NCI-H446 treated with DMSO at 0.1 percent for 48 hours (cell line): Measurements from ENCODE around the gene ASGR1.

Experiments used
- DNase-seq: peaks from one replicate; lab custom pipeline; 2025; lab: John Stamatoyannopoulos, UW

Gene ASGR1, protein sequence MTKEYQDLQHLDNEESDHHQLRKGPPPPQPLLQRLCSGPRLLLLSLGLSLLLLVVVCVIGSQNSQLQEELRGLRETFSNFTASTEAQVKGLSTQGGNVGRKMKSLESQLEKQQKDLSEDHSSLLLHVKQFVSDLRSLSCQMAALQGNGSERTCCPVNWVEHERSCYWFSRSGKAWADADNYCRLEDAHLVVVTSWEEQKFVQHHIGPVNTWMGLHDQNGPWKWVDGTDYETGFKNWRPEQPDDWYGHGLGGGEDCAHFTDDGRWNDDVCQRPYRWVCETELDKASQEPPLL

DNA sequence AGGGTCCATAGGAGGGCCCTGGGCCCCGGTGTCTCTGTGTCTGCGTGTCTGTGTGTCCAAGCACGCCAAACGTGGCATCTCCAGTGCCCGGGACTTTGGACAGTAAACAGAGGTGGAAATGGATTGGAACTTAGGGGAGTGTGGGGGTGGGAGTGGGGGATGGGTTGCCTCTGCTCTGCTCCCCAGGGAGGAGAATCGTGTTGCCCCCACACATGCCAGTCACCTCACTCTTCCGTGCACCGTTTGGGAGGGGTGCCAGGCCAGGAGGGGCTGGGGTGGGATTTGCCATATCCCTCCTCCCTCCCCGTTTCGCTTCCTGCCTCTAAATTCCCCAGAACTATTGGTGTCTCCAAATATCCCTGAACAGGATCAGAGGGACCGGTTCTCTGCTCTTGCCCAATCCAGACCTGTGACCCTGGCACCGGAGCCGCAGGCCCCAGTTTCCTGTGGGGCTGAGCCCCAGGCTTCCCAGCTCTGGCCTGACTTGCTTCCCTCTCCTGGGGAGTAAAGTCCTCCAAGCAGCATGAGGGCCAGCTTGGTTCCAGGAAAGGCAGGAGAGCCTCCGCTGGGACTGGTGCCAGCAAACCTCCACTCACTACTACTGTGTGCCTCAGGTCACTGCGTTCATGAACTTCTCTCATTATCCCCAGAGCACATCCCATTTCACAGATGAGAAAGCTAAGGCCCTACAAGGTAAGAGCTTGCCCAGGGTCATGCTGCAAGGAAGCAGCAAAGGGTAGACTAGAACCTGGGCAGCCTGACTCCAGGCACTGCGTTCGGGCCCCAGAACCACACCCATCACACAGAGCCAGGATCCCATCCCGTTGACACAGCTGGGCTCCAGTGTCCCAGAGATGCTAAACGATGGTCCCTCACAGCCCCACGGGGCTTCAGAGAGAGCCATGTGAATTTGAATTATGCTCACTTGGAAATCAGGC, at the start of gene ASGR1:
Gene ASGR1, minus strand, starts transcription at position 54 of the 938 bp plus-strand sequence. CDS start 807 bp downstream, outside the sequence.
- DNase-seq, result no peak

GRCh38 chr17:7228920-7229319, 49.8 kb upstream of the ASGR1 start:
- no peak for DNase-seq

- no peak for DNase-seq
These were observed 47.8 kb upstream of the ASGR1 start for GRCh38 chr17:7226721-7227710.

DNA sequence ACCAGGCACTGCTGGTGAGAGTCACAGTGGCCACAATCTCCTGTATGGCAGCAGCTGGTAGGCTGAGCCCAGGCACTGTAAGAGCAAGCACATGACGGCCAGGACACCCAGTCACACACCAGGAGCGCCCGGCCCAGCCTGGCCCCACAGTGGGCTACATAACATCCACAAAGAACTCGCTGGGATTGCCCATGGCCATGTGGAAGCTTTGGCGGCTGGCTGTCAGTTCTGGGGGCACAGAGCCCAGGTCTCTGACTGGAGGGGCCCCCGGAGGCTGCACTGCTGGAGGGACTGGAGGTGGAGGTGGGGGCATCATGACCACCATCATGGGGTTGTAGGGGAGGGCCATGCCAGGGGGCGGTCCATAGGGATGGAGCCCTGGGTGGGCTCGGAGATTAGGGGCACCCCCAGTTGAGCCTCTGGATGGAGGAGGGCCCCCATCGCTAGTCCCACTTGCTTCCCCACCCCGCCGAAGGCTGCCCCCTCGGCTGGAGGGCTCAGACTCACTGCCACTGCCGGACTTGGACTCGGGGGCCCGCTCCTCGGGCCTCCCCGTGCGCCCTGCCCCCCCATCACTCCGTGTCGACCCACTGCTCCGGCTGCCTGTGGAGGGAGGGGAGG, 46.7 kb upstream of the ASGR1 start:
- no peak for DNase-seq

- no peak for DNase-seq
These were observed 45.5 kb upstream of the ASGR1 start for GRCh38 chr17:7224661-7225111.

DNA sequence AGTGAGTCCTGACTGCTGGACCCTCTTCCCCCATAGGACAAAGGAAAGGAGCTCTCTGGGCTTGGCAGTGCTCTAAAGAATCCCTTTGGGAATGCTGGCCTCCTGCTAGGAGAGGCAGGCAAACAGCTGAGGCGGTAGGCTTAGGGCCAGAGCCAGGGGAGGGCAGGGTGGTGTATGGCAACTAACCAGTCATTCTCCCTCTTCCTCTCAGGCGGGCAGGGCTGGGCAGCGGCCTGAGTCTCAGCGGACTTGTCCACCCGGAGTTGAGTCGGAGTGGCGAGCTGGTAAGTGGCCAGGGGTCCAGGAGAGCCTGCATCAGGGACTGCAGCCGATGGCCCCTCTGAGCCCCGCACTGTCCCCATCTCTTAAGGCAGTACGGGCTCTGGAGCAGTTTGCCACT, 44.9 kb upstream of the ASGR1 start:
- DNase-seq, result no peak

GRCh38 chr17:7223375-7223774, 44.2 kb upstream of the ASGR1 start:
- DNase-seq, result no peak

DNA sequence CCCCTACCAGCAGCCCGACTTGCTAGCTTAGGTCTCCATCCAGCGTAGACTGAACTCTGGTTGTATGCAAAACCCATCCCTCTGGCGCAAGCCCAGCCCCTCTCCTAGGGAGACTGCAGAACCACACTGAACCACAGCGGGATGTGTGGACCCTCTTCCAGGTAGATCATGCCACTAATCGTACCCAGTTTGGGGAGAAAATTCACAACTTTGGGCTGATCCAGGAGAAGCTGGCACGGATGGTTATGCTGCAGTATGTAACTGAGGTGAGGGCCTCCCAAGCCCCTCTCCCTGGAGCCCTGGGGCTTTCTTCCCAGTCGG, 43.8 kb upstream of the ASGR1 start:
- no peak for DNase-seq

DNA sequence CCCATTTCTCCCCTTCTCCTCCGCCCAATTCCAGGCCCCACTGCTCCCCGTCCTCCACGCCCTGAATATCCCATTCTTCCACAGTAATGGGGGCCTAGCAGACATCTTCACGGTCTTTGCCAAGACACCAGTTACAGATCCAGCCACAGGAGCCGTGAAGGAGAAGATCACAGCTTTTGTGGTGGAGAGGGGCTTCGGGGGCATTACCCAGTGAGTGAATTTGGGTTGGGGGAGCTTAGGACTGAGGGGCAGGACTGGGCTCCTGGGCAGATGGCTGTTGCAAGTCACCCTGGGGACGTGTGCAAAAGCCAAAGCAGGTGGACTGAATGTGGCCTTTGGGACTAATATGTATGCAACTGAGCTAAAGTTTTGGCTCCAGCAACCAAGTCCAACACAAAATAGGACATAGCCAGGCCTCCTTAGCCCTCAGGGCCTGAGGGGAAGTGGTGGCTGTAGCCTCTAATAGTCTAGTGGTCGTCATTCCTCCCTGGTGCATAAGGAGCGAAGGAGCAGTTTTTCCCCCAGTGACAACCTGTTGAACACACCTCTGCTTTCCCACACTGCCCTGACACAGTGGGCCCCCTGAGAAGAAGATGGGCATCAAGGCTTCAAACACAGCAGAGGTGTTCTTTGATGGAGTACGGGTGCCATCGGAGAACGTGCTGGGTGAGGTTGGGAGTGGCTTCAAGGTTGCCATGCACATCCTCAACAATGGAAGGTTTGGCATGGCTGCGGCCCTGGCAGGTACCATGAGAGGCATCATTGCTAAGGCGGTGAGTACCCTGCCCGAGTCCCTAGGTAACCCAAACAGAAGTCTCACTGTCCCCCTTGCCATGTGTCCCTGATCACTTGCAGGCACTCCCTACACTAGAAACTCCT, 43.2 kb upstream of the ASGR1 start:
- DNase-seq, result no peak

DNA sequence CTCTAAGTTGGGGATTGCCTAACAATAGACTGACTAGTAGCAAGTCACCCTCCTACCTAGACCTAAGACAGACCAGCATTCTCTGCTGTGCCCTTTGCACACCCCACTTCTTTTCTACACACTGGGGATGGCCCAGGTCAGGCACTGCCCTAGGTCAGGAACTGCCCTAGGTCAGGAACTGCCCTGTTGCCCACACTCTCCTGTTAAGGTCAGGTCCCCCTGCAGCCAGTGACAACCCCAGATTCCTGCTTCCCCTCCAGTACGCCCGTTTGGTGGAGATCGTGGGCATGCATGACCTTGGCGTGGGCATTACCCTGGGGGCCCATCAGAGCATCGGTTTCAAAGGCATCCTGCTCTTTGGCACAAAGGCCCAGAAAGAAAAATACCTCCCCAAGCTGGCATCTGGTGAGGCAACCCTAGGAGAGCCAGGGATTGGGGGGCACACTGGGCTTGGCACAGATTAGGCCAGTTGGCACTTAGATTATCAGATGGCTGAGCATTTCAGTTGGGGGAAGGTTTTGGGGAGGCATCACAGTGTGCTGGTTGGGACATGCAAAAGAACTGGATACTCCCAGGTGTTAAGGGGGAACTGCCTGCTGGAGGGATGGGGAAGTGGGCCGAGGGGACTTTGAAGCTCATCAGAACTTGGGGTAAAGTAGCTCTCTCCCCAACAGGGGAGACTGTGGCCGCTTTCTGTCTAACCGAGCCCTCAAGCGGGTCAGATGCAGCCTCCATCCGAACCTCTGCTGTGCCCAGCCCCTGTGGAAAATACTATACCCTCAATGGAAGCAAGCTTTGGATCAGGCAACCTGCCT, 42.3 kb upstream of the ASGR1 start:
- no peak for DNase-seq

GRCh38 chr17:7220593-7221277, 41.6 kb upstream of the ASGR1 start:
- no peak for DNase-seq

- peak; percentile 58 for DNase-seq
These were observed 40.8 kb upstream of the ASGR1 start, which contains the start of the genes ACADVL and DLG4 for GRCh38 chr17:7219812-7220592. TSS of gene ACADVL (plus strand) at chr17:7219938. CDS start at chr17:7219985, 47 bp downstream. TSS of gene DLG4 (minus strand) at chr17:7219836.

DNA sequence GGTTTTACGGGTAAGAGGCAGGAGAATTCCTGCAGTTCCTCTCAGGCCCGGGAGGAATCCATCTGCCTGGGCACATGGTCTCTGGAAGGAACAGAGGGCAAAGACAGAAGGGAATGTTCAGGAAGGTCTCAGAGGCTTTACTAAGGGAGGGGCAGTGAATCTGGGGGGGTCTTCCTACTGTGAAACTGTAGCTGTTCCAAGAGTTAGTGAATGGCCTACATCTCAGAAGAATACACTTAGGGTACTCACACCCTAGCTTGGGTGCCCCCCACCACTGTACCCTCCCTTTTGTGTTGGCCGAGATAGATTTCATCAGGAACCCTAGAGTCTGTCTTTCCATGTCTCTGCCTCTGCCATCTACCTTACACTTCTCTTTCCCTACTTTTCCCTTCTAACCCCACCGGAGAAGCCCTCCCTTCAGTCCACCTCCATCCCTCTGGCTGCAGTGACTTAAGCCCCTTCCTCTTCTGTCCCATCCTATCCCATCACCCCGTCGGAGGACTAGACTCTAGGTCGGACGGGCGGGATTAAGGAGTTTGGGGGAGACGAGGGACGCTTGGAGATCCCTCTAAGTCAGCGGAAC, 40.1 kb upstream of the ASGR1 start:
- no peak for DNase-seq

GRCh38 chr17:7218758-7219157, 39.6 kb upstream of the ASGR1 start:
- DNase-seq, result no peak

- no peak for DNase-seq
These were observed 39.0 kb upstream of the ASGR1 start for GRCh38 chr17:7218166-7218565.

DNA sequence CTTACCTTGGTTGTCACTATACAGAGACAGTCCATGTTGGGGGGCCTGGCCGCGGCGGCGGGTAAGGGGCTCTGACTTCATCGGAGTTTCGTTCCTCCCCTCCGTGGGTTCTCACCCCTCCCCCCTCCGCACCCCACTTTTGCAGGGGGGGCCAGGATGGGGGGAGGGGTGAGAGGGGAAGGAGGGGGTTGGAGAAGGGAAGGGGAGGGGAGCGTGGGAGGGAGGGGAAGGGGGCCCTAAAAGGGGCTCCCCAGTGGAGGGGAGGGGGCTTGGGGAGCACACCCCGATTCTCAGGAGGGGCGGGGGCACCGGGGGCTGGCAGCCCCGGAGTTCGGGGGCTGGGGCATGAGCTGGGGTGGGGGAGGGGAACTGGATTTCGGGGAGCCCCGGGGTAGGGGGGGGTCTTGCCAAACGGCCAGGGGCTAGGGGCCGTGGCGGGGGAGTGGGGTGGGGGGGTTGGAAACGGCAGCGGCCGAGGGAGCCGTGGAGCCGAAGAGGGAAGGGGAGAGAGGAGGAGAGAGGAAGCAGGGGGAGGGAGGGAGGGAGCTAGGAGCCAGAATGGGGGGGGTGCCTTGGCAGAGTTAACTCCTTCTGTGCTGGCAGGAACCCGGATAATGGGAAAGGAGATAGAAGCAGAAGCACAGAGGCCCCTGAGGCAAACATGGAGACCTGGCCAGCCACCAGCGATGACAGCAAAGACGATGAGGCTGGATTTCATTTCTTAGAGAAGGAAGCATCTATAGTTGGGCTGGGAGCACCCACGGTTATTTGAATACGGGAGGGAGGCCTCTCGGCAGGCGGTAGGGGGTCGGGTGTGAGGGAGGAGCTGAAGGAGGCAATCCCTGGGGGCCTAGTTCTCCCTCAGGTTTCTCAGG, 38.2 kb upstream of the ASGR1 start:
- no peak for DNase-seq
